Kidney (tissue), 14 donors: ENCODE data around the gene NECAB3. TPM values are rescaled to one million over a fixed set of nuclear protein-coding genes. Genes with fewer than 3 reads are reported as not detected.

Source experiments
- DNase-seq, 5 donors: peaks; one replicate each; pipeline ENCODE4 v3.0.0-alpha.2; 2013 to 2020
- FAIRE-seq: peaks from 2 replicates; lab custom pipeline; 2012; peaks lifted over from hg19 to GRCh38; lab: Jason Lieb, UNC
- H3K27ac ChIP-seq, 2 donors: one replicate each; pipeline ENCODE4 v1.7.0; 2013; ENCODE audit warnings: low read depth in 2 of 2, low read length in 2 of 2, inconsistent platforms in 1 of 2
- H3K27me3 ChIP-seq: one replicate; pipeline ENCODE4 v1.7.1; 2013; ENCODE audit warnings: low read length, inconsistent platforms; ENCODE audit not compliant: control insufficient read depth, insufficient read depth
- H3K36me3 ChIP-seq, 3 donors: one replicate each; pipeline versions ENCODE4 v1.7.0 to v1.7.1; 2013; ENCODE audit warnings: low read length in 3 of 3, control low read depth in 1 of 3, inconsistent platforms in 1 of 3; ENCODE audit not compliant: insufficient read depth in 3 of 3, control insufficient read depth in 2 of 3
- H3K4me1 ChIP-seq, 3 donors: one replicate each; pipeline versions ENCODE4 v1.7.0 to v1.7.1; 2013; ENCODE audit warnings: low read length in 3 of 3, inconsistent platforms in 1 of 3, low read depth in 1 of 3; ENCODE audit not compliant: control insufficient read depth in 2 of 3, insufficient read depth in 2 of 3
- H3K4me3 ChIP-seq, 3 donors: one replicate each; pipeline versions ENCODE4 v1.7.0 to v1.8.1; 2013; ENCODE audit warnings: low read length in 3 of 3, control low read depth in 1 of 3, inconsistent platforms in 1 of 3
- H3K9ac ChIP-seq, 3 donors: one replicate each; pipeline versions ENCODE4 v1.7.0 to v1.7.1; 2013; ENCODE audit warnings: low read length in 3 of 3, control low read depth in 1 of 3, inconsistent platforms in 1 of 3
- H3K9me3 ChIP-seq, 3 donors: one replicate each; pipeline versions ENCODE4 v1.7.0 to v1.7.1; 2013; ENCODE audit warnings: low read length in 3 of 3, control low read depth in 1 of 3, inconsistent platforms in 1 of 3; ENCODE audit not compliant: control insufficient read depth in 2 of 3, insufficient read depth in 1 of 3
- intact Hi-C: fragments of 100-400 bp; cut with DNase I; formaldehyde crosslinking; loops from one replicate; pipeline ENCODE4 v1.11.1; 2022
- polyA plus RNA-seq: library from polyadenylated mRNA; stranded (reverse); fragments of 350-450 nt; fragmentation: Illumina TruSeq; extraction: RNeasy Lipid Tissue Mini Kit (QIAGEN cat#74804); gene quantifications from one replicate; pipeline ENCODE4 v1.2.3, GENCODE V29; 2014; ENCODE audit warnings: low read depth, low replicate concordance; ENCODE audit not compliant: insufficient read depth
- total RNA-seq: library from RNA; stranded (reverse); fragmentation: NEBNext Ultra II Directional; extraction: Animal tissue kit (Norgen Biotek cat#: 25700); gene quantifications from one replicate; pipeline ENCODE4 v1.2.1, GENCODE V29; 2021
- TF ChIP-seq, protein P1 (sequence below): IDR thresholded peaks from 3 replicates; pipeline ENCODE4 v1.5.1; 2012; ENCODE audit warnings: mild to moderate bottlenecking, moderate library complexity, borderline replicate concordance; ENCODE audit not compliant: insufficient read depth; ENCODE audit errors: extremely low read depth
- donor health status: control.
- donor health status: control.
- donor health status: control.
- donor health status: control.
- donor health status: control.
- donor health status: DM: yes; HTN: yes; CAD: no.
- donor health status: Normal renal cell carcinoma (clear cell type).

The NECAB3 gene
- total and polyA plus RNA-seq, 2 donors from 2014 or later: 19.7 to 35.6 TPM

DNA sequence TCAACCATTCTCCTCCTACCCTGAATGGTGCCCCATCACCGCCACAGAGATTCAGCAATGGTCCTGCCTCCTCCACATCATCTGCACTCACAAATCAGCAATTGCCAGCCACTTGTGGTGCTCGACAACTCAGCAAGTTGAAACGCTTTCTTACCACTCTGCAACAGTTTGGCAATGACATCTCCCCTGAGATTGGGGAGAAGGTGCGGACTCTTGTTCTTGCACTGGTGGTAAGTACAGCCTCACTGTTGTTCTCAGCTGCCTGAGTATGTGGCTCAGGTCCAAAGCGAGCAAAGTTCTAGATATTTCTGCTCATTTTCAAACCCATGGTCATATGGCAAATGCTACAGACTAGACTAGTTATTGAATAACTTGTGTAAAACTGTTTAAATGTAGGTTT is 63.1 kb downstream of the NECAB3 start:
- Histone ChIP-seq H3K4me1 (peaks cover 0 to 4% (median 0%) of the 10 kb centered on the region in 3 donors), H3K9ac (no peak overlapping the region), H3K9me3 (no peaks in the 10 kb centered on the region), H3K4me3 (no peak overlapping the region), H3K36me3 (peaks cover 4 to 29% (median 5%) of the 10 kb centered on the region in 3 donors), H3K27me3 (no peaks in the 10 kb centered on the region), H3K27ac (no peak overlapping the region)
- intact Hi-C loops: no loop called here
- DNase-seq (no peak), FAIRE-seq (no peak)
- TF ChIP-seq, protein P1, sequence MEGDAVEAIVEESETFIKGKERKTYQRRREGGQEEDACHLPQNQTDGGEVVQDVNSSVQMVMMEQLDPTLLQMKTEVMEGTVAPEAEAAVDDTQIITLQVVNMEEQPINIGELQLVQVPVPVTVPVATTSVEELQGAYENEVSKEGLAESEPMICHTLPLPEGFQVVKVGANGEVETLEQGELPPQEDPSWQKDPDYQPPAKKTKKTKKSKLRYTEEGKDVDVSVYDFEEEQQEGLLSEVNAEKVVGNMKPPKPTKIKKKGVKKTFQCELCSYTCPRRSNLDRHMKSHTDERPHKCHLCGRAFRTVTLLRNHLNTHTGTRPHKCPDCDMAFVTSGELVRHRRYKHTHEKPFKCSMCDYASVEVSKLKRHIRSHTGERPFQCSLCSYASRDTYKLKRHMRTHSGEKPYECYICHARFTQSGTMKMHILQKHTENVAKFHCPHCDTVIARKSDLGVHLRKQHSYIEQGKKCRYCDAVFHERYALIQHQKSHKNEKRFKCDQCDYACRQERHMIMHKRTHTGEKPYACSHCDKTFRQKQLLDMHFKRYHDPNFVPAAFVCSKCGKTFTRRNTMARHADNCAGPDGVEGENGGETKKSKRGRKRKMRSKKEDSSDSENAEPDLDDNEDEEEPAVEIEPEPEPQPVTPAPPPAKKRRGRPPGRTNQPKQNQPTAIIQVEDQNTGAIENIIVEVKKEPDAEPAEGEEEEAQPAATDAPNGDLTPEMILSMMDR: no peak

- Histone ChIP-seq H3K4me3 (no peak overlapping the region), H3K36me3 (peaks cover 2 to 23% (median 4%) of the 10 kb centered on the region in 3 donors), H3K27ac (no peak overlapping the region), H3K9ac (no peak overlapping the region), H3K9me3 (no peaks in the 10 kb centered on the region), H3K27me3 (no peaks in the 10 kb centered on the region), H3K4me1 (peaks cover 0 to 4% (median 2%) of the 10 kb centered on the region in 3 donors)
- intact Hi-C loops: no loop called here
- DNase-seq (no peak), FAIRE-seq (no peak)
- TF ChIP-seq, protein P1: no peak
Observed at GRCh38 chr20:33609504-33609903, 64.7 kb downstream of the NECAB3 start.

Other genes starting within 250 kb of the NECAB3 start
- gene SNTA1, start 230.7 kb downstream of the NECAB3 start, total RNA-seq: 12.2 TPM
- gene SNTA1, start 230.7 kb downstream of the NECAB3 start, polyA plus RNA-seq: 53.6 TPM
- 17.3 TPM for gene CBFA2T2, start 184.3 kb downstream of the NECAB3 start, total RNA-seq
- gene CBFA2T2, start 184.3 kb downstream of the NECAB3 start, polyA plus RNA-seq: 5.5 TPM
- 0.16 TPM for gene C20orf144, start 12.1 kb downstream of the NECAB3 start, total RNA-seq
- gene C20orf144, start 12.1 kb downstream of the NECAB3 start, polyA plus RNA-seq: not detected
- gene ACTL10, start 7.5 kb downstream of the NECAB3 start, total RNA-seq: 3.0 TPM
- gene ACTL10, start 7.5 kb downstream of the NECAB3 start, polyA plus RNA-seq: 1.7 TPM
- gene E2F1, start 12.0 kb upstream of the NECAB3 start, total RNA-seq: 1.5 TPM
- 0.90 TPM for gene E2F1, start 12.0 kb upstream of the NECAB3 start, polyA plus RNA-seq
- 11.6 TPM for gene PXMP4, start 45.9 kb upstream of the NECAB3 start, total RNA-seq
- gene PXMP4, start 45.9 kb upstream of the NECAB3 start, polyA plus RNA-seq: 9.8 TPM
- gene ZNF341, start 57.6 kb upstream of the NECAB3 start, total RNA-seq: 2.6 TPM
- 1.5 TPM for gene ZNF341, start 57.6 kb upstream of the NECAB3 start, polyA plus RNA-seq
- gene CHMP4B, start 136.9 kb upstream of the NECAB3 start, total RNA-seq: 104 TPM
- 137 TPM for gene CHMP4B, start 136.9 kb upstream of the NECAB3 start, polyA plus RNA-seq